ENCODE data around the gene AP5Z1.

DNA sequence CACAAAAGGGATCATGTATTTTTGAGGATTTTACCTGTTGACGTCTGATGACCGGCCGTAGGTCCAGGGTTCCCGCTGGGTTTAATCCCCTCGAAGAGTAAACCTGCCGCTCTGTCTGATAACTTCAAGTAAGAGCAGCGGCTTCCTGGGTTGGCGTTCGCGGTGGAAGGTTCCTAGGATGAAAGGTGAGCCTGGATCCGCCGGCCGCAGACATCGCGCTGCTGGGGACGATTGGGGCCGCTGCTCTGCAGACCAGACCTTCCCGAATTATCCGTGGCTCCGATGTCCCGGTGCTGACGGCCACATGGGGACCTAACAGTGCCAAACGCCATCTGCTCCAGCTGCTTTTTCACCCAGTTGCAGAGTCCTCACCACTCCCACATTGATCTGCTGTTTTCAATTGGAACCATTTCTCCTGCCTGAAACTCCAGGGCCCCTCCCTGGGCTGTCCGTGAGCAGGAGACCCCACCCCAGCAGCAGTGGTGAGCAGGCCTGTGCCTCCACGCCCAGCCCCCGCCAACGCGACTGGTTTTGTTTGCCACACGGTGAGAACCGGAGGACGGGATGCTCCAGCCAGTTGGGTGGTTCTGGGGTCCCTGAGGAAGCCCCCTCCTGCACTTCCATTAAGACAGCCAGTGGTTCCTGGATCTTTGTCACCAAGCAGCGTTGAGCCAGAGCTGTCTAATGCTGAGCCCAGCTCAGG lies 12.2 kb upstream of the AP5Z1 start:
- TF ChIP-seq, protein P1, sequence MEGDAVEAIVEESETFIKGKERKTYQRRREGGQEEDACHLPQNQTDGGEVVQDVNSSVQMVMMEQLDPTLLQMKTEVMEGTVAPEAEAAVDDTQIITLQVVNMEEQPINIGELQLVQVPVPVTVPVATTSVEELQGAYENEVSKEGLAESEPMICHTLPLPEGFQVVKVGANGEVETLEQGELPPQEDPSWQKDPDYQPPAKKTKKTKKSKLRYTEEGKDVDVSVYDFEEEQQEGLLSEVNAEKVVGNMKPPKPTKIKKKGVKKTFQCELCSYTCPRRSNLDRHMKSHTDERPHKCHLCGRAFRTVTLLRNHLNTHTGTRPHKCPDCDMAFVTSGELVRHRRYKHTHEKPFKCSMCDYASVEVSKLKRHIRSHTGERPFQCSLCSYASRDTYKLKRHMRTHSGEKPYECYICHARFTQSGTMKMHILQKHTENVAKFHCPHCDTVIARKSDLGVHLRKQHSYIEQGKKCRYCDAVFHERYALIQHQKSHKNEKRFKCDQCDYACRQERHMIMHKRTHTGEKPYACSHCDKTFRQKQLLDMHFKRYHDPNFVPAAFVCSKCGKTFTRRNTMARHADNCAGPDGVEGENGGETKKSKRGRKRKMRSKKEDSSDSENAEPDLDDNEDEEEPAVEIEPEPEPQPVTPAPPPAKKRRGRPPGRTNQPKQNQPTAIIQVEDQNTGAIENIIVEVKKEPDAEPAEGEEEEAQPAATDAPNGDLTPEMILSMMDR (conservative IDR thresholded peaks at IDR 0.05), result no peak
- no peak for TF ChIP-seq EZH2 (IDR thresholded peaks at IDR 0.05; ENCODE audit: low read depth)

Data from PC-9 (cell line).